Lower leg skin (tissue), 4 donors: ENCODE results near the gene TPTE2. TPM values are rescaled to one million over a fixed set of nuclear protein-coding genes. Genes with fewer than 3 reads are reported as not detected.

ENCODE experiments used
- DNase-seq, 2 donors: peaks; one replicate each; pipeline ENCODE4 v3.0.0-alpha.2; 2019; ENCODE audit warnings: low spot score in 2 of 2
- H3K4me3 ChIP-seq: fragments of 200-600 bp; sonication (generic); 2 replicates; pipeline ENCODE4 v1.5.1; 2017; ENCODE audit warnings: mild to moderate bottlenecking, low read depth; ENCODE audit not compliant: poor library complexity, severe bottlenecking
- CTCF ChIP-seq, 3 donors: fragments of 450-650 bp; IDR thresholded peaks; one replicate each; pipeline ENCODE4 v1.5.1; 2016; ENCODE audit warnings: antibody characterized with exemption in 3 of 3, mild to moderate bottlenecking in 3 of 3, moderate library complexity in 2 of 3
- POLR2A ChIP-seq, 2 donors: fragments of 450-650 bp; IDR thresholded peaks; one replicate each; pipeline ENCODE4 v1.6.1; 2016 to 2017; ENCODE audit warnings: antibody characterized with exemption in 2 of 2, mild to moderate bottlenecking in 1 of 2, moderate library complexity in 1 of 2
- WGBS, 2 donors: methylation state at CpG; one replicate each; pipeline ENCODE4 v1.1.5; 2018; 5-methylcytosine and 5-hydroxymethylcytosine counted together
- intact Hi-C: fragments of 100-400 bp; cut with DNase I; formaldehyde crosslinking; loops from one replicate; pipeline ENCODE4 v1.15.0; 2023; ENCODE audit warnings: low total_unique reads
- total RNA-seq, 4 donors: library from RNA; depleted of rRNA; stranded (reverse); fragments of >200 nt; gene quantifications; one replicate each; pipeline ENCODE4 v1.1.0, GENCODE V29; 2016

Gene TPTE2
- total RNA-seq, 4 donors from 2014 or later: not detected

- no peak overlapping the region for H3K4me3 ChIP-seq
- TF ChIP-seq POLR2A (IDR thresholded peaks at IDR 0.05) (no peak), CTCF (IDR thresholded peaks at IDR 0.05) (no peak)
- no peak for DNase-seq
- intact Hi-C loops: no loop called here
Observed at GRCh38 chr13:19581675-19582074, 20.3 kb upstream of the TPTE2 start.

- 61 to 65% methylated on average over 2 of the region's 2 CpGs for WGBS, 2 donors
- intact Hi-C loops: no loop called here
- H3K4me3 ChIP-seq: no peak overlapping the region
- TF ChIP-seq POLR2A (IDR thresholded peaks at IDR 0.05): no peak
- no peak for TF ChIP-seq CTCF (IDR thresholded peaks at IDR 0.05)
- no peak for DNase-seq
Observed at GRCh38 chr13:19575230-19575629, 13.9 kb upstream of the TPTE2 start.

- H3K4me3 ChIP-seq: no peak overlapping the region
- TF ChIP-seq CTCF (IDR thresholded peaks at IDR 0.05) (no peak), POLR2A (IDR thresholded peaks at IDR 0.05) (no peak)
- intact Hi-C loops: no loop called here
- WGBS, 2 donors: 77 to 81% methylated on average over 9 of the region's 9 CpGs
- DNase-seq: no peak
Observed at GRCh38 chr13:19573120-19573716, 11.9 kb upstream of the TPTE2 start.

GRCh38 chr13:19572280-19572679 lies 10.9 kb upstream of the TPTE2 start:
- WGBS, 2 donors: 62 to 79% methylated on average over 4 of the region's 4 CpGs
- no peak for DNase-seq
- intact Hi-C loops: no loop called here
- no peak overlapping the region for H3K4me3 ChIP-seq
- TF ChIP-seq POLR2A (IDR thresholded peaks at IDR 0.05): no peak
- no peak for TF ChIP-seq CTCF (IDR thresholded peaks at IDR 0.05)

GRCh38 chr13:19567820-19568534 lies 6.6 kb upstream of the TPTE2 start:
- no peak overlapping the region for H3K4me3 ChIP-seq
- DNase-seq: no peak
- TF ChIP-seq CTCF (IDR thresholded peaks at IDR 0.05) (no peak), POLR2A (IDR thresholded peaks at IDR 0.05) (no peak)
- intact Hi-C loops: no loop called here
- 66 to 83% methylated on average over 1 of the region's 1 CpG for WGBS, 2 donors
